ENCODE data around the gene PPP1R12C.
"Not testable (repeated sequence)": the region's sequence is repeated elsewhere in the genome, so short reads cannot be mapped to it uniquely, and the experiment has no call there.

PPP1R12C gene

DNA sequence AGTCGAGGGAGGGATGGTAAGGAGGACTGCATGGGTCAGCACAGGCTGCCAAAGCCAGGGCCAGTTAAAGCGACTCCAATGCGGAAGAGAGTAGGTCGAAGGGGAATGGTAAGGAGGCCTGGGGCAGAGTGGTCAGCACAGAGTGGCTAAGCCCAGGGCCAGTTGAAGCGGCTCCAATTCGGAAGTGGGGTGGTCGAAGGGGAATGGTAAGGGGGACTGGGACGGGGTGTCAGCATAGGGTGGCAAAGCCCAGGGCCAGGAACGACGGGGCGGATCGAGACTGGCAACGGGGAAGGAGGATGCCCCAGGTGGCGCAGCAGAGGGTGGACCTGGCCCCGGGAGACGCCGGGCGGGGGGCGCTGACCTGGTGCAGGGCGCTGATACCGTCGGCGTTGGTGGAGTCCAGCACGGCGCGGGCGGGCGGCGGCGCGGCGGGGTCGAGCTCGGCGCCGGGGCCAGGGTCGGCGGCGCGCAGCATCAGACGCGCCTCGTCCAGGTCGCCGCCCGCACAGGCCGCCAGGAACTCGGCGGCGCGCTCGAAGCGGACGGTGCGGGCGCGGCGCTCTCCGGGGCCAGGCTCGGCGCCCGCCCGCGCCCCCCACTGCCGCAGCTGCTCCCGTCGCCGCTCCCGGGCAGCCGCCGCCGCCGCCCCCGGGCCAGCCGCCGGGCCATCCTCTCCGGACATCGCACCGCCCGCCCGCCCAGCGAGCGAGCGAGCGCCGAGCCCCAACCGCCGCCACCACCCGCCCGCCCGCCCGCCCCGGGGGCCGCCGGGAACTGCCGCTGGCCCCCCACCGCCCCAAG is at the start of gene PPP1R12C:
Gene PPP1R12C (minus strand): TSS at position 779 of the 804 bp plus-strand sequence. CDS start 94 bp downstream, at position 685.
- peak; percentile 12 for DNase-seq

DNA sequence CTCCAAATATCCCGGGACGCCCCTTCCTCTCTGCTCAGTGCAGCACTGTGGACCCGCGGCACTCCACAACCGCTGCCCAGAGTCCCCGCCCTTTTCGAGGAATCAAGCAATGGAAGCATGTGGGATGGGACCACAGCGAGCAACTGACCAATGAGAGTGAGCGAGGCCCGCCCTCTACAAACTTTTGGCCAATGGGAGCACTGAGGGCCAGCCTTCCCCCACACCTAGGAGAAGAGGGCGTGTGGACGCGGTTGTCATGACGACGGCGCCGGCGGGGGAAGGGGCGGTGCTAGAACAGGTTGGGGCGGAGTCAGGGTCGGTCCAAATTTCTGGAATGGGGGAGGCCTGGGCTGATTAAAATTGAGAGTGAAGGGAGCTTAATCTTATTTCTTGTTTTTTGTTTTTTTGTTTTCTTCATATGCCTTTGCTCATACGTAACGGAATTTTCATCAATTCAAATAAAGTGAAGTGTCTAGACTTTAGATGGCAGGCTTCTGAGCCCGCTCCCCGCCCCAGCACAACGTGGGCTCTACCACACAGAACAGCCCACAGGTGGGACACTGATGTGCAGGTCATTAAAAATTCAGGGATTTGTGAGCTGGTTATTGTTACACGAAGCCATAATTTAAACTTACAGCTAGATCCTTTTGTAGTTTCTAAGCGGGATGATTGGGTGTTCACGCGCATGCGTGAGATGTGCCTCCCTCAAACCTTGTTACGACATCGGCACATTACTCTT is 49.3 kb upstream of the PPP1R12C start, which contains the start of gene DNAAF3:
Gene DNAAF3 (minus strand): TSS at position 84 of the 739 bp plus-strand sequence. CDS start 200 bp downstream, outside the sequence.
- peak; percentile 42 for DNase-seq

DNA sequence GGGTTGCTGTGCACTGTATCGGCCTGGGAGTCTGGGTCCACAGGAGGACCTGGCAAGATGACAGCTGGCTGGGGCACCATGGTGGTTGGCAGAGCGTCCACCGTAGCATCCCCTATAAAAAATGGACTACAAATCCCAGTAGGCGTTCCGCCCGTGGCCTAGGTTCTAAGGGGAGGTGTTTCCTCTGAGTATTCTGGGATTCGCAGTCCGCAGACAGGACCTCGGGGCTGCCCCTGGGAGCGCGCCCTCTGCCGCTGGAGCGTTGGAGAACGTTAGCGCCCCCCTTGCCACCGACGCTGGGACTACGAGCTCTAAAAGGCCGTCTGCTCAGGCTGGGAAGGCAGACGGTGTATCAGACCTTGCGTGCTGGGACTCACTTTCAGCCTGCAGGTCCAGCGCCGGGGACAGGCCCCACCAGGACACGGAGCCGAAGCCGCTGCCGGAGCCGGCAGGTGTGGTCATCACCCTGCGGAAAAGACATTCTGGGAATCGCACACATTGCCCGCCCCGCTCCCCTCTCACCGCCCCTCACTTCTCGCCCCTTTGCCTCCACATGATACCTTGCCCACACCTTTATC is 48.6 kb upstream of the PPP1R12C start:
- DNase-seq, result no peak

DNA sequence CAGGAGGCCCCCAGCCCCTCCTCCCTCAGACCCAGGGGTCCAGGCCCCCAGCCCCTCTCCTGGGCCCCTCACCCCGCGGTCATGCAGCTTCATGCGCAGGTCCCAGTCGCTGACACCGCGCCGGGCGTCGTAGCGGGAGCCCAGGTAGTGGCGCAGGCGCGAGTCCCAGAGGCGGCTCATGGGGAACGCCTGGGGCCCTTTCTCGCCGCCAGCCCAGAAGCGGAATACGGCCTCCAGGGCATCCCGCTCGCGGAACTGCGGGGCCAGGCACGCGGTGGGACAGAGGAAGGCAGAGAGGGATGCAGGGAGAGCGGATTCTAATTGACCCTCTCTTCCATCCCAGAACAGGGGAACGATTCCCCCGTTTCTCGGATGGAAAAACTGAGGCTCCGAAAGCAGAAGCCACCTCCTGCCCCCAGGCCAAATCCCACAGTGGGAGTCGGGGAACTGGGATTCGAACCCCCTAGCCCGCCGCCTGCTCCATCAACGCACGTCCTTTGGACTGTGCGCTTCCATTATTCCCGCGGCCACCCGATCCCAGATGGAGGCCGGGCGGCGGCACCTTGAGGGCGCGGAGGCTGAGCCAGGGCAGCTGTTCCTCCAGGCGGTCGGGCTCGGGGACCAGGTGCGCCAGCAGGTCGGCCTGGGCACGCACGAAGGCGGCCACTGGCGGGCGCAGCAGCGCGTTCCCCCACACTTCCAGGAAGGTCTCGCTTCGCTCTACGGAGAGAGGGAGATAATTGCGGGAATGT is 44.3 kb upstream of the PPP1R12C start:
- no peak for DNase-seq

DNA sequence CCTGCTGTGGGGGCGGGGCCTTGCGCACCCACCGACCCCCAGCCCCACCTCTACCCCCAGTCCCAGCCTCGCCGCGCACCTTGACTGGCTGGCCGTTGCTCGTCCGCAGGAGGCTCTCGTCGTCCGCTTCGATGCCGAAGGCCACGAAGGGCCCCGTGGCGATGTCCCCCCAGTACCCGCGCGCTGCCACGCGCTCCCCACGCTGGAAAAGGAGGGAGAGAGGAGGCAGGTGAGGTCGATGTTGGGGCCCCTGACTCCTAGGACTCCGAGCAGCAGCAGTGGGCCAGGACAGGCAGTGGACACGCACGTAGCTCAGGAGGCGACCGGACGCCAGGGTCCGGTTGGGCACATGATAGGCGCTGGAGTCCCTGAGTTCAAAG is 43.5 kb upstream of the PPP1R12C start:
- DNase-seq, result no peak

DNA sequence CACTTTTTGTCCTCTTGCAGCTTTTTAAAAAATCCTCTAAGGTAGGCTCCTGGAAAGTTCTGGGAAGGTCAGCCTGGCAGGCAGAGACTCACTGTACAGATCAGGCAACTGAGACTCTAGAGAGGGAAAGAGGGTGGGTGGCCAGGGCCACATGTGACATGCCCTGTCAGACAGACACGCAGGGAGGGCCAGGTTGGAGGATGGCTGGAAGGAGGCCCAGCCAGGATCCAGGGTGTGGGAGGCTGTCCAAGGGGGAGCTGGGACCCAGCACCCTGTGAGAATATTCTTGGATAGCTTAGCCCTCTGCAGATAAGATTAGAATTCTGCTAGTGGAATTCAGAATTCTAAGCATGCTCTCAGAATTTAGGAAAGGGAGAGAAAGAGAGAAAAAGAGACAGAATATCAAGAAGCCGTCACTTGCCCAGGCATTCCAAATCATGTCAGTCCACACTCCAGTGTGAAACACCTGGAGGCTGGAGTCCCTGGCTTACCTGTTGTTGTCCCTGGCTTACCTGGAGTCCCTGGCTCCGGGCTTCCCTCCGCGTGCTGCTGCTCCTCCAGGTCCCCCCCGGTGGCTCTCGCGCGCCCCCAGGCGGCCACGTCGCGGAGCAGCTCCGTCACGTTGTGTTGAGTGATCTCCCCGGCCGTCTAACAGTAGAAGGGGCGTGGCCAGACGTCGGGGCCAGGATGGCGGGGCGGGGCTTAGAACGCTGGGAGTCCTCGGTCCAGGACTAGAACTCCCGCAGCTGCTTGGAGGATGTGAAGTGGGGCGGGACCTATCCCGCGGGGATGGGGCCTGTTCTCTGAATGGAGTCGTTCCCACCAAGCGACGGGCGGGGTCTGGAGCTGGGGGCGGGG is 42.9 kb upstream of the PPP1R12C start:
- DNase-seq, result peak; percentile 77

DNA sequence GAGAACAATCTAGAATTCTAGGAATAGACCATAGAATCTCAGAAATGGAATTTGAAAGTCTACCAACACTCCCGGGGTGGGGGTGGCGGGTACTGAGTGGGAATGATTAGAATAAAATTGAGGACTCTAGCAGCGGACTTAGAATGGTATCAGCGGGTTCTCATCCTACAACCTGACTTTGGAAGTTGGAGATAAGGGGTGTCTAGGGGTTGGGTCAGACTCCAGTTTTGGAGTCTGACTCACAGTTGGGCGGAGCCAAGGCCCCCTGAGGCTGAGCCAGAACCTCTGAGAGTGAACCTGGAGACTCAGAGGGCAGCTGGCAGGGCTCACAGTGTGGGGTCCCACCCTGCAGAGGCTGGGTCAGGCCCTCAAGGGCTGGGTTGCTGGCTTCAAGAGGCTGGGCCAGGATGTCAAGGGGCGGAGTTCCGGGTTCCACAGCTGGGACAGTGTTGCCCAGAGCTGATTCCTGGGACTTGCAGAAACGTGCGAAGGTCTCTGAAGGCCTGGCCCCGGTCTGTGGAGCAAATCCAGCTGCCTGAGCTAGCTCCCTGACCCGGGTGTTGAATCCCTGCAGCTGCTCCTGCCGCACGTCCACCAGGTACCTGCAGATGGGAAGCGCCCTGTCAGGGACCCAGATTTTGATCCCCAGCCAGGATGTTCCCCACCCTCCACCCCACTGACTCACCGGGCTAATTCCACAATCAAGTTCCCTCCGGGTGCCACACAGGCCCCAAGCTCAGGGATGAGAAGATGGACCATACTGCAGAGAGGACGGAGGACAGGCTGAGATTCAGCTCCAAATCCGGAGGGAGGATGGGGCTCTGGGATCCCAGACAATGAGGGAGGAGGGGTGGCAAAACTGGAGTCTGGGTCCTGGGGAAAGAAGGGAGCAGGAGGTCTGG is 41.7 kb upstream of the PPP1R12C start:
- no peak for DNase-seq

DNA sequence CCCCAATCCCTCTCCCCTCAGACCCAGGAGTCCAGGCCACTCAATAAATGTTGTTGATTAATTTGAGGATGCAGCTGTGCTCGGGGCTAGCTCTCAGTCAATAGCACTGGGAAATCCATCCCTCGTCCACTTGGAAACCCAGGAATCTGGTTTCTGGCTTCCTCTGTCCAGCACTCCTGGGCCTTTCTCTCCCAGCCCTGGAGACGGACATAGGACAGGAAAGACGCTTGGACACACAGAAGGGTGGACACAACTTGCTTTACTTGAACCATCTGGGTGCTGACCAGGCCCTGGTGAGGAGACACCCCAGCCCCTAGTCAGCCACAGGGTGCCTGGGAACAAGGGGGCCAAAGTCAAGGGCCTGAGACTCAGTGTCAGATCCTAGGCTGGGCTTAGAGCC is 41.0 kb upstream of the PPP1R12C start:
- DNase-seq, result no peak

DNA sequence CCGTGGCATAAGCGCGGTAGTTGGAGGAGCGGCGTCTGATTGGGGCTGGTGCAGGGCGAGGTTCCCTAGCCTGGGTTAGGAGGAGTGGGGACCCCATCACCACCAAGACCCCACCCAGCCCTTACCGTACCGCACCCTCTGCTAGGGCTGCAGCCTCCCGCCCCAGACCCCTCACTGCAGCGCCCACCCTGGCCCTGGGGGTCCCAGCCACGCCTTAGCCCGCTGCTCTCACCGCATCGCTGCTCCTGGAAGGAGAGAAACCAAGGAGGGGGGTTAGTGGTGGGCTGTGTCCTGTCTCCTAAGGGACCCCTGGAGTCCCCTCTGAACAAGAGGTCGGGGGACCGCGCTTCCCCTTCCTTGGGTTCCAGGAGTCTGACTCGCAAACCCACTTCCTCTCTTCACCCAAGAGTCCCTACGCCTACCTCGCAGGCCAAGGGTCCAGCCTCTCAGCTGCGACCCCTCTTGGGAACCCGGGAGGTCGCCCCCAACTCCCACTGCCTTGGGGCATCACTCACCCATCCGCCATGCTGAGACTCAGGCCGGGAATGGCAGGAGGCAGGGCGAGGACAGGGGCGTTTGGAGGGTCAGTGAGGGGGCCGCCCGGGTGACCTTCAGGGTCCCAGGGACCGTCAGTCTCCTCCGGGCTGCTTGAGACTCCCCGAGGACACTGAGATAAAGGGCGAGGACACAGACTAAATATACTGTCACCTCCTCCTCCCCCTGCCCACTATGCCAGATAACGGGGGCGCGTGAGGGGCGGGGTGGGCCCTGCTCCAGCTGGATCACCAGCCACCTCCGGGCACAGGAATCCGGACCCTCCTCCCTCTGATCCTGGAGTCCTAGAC is 39.8 kb upstream of the PPP1R12C start, which contains the start of gene TNNI3:
Gene TNNI3 (minus strand): TSS at position 669 of the 845 bp plus-strand sequence. CDS start 143 bp downstream, at position 526.
- DNase-seq, result no peak

DNA sequence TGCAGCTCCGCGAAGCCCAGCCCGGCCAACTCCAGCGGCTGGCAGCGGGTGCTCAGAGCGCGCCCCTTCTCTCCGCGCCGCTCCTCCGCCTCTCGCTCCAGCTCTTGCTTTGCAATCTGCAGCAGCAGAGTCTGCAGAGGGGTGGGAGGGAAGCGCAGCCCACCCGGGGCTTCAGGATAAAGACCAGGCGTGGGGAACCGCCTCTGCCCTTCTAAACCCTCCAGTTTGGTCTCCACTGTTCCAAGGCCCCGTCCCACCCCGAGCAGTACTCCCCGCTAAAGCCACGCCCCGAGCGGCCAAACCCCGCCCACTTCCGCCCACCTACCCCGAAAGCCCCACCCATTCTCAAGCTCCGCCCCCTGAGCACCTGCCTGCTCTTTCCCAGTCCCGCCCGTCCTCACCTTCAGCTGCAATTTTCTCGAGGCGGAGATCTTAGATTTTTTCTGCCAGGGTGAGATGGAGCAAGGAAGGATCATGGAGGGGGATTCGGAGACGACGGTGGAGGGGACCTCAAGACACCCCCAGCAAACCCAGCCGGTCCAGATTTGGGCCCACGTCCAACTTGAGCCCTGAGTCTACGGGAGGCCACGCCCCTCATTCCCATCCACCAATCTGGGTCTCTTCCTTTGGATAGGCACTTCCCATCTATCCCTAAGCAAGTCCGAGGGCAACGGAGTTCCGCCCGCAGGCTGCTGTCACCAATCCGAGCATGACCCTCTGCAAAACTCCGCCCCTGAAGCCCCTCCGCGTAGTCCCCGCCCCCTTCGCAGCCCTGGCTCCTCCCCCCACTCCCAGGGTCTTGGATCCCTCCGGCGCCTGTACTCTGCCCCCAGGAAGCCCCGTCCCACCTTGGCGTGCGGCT is 39.0 kb upstream of the PPP1R12C start:
- no peak for DNase-seq

DNA sequence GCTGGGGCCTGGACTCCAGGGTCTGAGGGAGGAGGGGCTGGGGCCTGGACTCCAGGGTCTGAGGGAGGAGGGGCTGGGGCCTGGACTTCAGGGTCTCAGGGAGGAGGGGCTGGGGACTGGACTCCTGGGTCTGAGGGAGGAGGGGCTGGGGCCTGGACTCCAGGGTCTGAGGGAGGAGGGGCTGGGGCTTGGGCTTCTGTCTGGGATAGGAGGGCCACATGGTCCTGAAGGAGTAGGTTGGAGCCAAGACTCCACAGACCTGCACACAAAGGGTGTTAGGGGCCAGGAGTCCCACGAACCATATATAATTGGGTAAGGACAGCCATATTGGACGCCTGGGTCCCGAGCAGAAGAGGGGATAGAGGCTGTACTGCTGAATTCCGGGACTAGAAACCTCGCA is 38.3 kb upstream of the PPP1R12C start:
- DNase-seq, result not testable (repeated sequence)

DNA sequence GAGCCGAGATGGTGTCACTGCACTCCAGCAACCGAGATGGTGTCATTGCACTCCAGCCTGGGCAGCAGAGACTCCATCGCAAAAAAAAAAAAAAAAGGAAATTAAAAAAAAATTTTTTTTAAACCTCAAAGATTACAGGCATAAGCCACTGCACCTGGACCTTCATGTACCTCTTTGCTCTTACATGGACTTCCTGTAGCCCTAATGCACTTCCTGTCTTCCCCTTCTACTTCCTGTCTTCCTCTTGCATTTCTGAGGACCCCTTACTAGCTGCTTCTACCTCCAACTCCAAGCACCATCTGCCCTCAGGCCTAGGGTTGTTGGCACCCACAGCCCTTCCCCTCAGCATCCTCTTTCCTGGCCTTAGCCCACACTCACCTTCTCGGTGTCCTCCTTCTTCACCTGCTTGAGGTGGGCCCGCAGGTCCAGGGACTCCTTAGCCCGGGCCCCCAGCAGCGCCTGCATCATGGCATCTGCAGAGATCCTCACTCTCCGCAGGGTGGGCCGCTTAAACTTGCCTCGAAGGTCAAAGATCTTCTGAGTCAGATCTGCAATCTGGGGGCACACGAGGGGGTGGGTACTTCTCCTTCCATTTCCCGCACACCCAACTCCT is 36.3 kb upstream of the PPP1R12C start:
- no peak for DNase-seq

DNA sequence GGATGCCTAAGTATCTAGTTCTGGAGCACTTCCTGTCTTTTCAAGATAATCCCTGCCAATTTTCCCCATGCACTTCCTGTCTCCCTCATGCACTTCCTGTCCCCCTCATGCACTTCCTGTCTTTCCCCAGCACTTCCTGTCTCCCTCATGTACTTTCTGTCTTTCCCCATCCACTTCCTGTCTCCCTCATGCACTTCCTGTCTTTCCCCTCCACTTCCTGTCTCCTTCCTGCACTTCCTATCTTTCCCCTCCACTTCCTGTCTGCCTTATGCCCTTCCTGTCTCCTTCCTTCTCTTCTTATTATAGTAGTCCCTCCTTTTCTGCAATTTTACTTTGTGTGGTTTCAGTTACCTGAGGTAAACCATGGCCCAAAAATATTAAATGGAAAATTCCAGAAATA is 34.6 kb upstream of the PPP1R12C start:
- no peak for DNase-seq

DNA sequence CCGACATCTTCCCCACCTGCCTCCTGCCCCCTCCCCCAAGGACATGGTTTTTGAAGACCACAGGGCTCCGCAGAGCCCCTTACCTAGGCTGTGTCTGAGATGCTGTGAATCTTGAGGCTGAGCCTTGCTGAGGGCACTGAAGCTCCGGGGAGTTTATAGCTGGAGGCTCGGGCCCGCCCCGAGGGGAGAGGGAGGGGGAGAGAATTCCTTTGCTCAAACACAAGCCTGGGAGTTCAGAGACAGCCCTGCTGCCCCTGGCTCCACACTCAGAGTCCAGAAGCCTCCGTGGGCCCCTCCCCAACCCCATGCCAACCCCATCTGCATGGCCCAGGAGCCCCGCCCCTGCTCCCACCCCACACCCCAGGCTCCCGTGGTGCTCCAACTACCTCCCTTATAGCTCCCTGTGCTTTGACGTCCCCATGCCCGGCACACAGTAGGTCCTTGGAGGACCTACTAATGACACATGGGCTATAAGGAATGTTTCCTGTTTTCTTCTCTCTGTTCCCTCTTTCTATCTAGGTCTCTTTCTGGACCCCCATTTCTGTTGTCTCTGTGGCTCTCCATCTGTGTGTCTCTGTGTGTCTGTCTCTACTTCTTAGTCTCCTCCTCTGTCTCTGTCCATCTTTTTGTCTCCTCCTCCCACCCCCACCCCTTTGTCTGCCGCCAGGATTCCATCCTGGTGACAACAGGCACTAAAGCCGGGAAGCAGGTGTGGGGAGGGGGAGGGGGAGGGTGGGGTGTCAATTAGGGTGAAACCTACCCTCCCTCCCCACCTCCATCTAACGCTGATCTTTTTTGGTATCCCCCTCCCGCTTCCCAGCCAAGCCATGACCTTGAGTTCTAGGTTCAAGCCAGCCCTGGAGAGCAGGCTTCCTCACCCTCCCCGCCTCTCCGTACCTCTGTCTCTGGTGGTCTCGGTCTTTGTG is 31.9 kb upstream of the PPP1R12C start, which contains the start of gene TNNT1:
Gene TNNT1 (minus strand): TSS at position 129 of the 926 bp plus-strand sequence. CDS start 2,049 bp downstream, outside the sequence.
- no peak for DNase-seq

DNA sequence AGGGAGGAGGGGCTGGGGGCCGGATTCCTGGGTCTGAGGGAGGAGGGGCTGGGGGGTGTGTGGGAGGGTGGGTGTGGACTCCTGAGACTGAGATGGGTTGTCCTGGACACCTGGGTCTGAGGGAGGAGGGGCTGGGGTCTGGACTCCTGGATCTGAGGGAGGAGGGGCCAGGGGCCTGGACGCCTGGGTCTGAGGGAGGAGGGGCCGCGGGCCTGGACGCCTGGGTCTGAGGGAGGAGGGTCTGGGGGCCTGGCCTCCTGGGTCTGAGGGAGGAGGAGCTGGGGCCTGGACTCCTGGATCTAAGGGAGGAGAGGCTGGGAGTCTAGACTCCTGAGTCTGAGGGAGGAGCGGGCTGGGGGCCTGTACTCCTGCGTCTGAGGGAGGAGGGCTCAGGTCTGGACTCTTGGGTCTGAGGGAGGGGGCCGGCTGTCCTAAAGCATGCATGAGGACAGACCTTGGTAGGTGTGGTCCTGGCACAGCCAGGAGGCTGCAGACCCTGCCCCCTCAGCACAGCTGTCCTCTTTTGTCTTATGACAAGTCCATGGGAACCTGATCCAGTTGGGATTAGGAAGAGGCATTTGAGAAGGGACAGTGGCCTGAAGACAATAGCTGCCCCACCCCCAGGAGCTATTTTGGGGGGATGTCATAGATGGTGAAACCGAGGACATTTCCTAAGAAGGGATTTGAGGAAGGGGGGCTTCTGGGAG is 30.3 kb upstream of the PPP1R12C start:
- DNase-seq, result no peak

DNA sequence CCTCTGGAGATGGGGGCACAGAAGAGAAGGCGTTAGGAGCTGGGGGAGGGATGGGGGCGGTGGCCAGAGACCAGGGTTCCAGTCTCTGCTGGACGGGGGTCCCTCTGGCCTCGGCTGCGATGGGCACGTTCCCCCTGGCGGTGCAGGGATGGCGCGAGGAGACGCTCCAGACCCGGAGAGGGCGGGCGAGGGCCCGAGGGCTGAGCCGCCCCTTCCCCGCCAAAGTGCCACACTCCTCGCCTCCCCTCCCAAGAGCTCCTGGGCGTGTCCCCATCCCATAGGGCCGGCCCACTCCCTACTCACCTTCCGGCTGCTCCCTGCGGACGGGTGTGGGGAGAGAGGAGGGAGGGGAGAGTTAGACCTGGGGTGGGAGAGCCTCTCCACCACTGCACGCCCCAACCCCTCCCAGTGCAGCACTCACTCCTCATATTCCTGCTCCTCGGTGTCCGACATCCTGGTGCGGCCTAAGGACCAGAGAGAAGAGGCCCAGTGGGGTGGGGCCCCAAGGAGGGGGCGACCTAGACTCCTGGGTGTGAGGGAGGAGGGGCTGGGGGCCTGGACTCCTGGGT is 29.4 kb upstream of the PPP1R12C start:
- no peak for DNase-seq

Measured in stimulated activated naive CD4-positive, alpha-beta T cell treated with Interleukin-2 at 50 U/mL for 16 hours (primary cell).